ENCODE results near the gene CIZ1.

The CIZ1 gene

GRCh38 chr9:128214571-128215490, 23.5 kb upstream of the CIZ1 start:
- Histone ChIP-seq H3K4me1 (ENCODE audit: control insufficient read depth in 1 of 2, insufficient read depth in 2 of 2, low read length in 2 of 2) (peaks cover 14 to 17% of the 10 kb centered on the region in 2 experiments), H3K9me3 (ENCODE audit: insufficient read depth, low read depth, low read length) (no peaks in the 10 kb centered on the region), H3K18ac (ENCODE audit: low read length) (no peak overlapping the region), H3K9ac (ENCODE audit: low read length) (no peak overlapping the region), H2BK12ac (ENCODE audit: low read length) (peak overlapping the region; percentile 18), H3K36me3 (ENCODE audit: control insufficient read depth in 1 of 2, insufficient read depth in 2 of 2, low read length in 2 of 2) (no peaks in the 10 kb centered on the region), H3K4ac (ENCODE audit: low read depth, low read length) (no peak overlapping the region), H2BK5ac (ENCODE audit: low read depth, low read length, poor library complexity) (no peak overlapping the region), H4K8ac (ENCODE audit: low read depth, low read length) (peak overlapping the region; percentile 8), H2AFZ (ENCODE audit: insufficient read depth, low read length, poor library complexity) (peak overlapping the region; percentile 27), H3K79me1 (ENCODE audit: low read length) (peaks cover 6% of the 10 kb centered on the region), H3K23ac (ENCODE audit: low read length) (no peak overlapping the region), H4K12ac (ENCODE audit: low read depth, low read length) (no peak overlapping the region), H3K4me3 (ENCODE audit: low read depth, low read length) (no peak overlapping the region), H3K14ac (ENCODE audit: low read length) (peak overlapping the region; percentile 13), H2BK120ac (ENCODE audit: insufficient read depth, low read length, poor library complexity) (no peak overlapping the region), H3K4me2 (ENCODE audit: low read length) (no peak overlapping the region), H3K79me2 (ENCODE audit: control insufficient read depth, insufficient read depth, low read length, poor library complexity) (no peaks in the 10 kb centered on the region), H2AK5ac (ENCODE audit: low read length) (peak overlapping the region; percentile 5), H3K27ac (ENCODE audit: low read depth, low read length) (no peak overlapping the region), H4K91ac (ENCODE audit: low read depth, low read length) (peak overlapping the region; percentile 25), H3K27me3 (ENCODE audit: insufficient read depth, low read length) (no peaks in the 10 kb centered on the region)
- WGBS (ENCODE audit: extremely low coverage, insufficient coverage, insufficient read length) = no CpG with 5 or more reads among the region's 21 CpGs
- DNase-seq = no peak

DNA sequence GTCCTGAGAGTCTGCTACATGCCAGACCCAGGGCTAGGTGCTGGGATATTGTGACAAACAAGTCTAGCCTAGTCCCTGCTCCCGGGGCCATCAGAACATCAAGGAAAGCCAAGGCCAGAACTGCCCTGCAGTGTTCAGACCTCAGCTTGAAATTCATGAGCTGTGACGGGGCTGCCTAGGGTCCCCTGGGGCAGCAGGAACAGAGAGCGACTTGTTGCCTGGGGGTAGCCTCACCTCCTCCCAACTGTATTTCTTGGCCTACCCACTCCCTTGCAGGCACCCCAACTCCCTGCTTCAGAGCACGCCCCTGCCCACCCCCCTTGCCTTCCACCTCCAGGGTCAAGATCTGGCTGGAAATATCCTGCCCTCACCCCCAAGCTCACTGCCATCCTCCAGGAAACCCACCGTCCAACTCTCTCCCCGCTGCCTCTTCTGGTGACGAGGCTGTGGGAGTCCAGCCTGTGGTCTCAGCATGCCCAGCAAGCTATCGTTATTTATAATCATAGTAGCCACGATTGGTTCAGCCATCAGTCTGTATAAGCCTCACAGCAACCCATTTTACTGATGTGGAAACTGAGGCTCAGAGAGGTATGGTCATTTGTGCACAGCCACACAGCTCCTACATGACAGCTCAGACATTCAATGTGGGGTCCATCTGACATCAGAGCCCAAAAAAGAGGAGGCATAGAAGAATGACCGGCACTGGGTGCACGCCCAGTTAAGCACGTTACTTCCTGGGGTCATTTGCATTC, 22.6 kb upstream of the CIZ1 start:
- DNase-seq = no peak
- Histone ChIP-seq H4K91ac (ENCODE audit: low read depth, low read length) (peak overlapping the region; percentile 20), H3K9ac (ENCODE audit: low read length) (no peak overlapping the region), H2BK120ac (ENCODE audit: insufficient read depth, low read length, poor library complexity) (no peak overlapping the region), H3K27ac (ENCODE audit: low read depth, low read length) (no peak overlapping the region), H3K4ac (ENCODE audit: low read depth, low read length) (no peak overlapping the region), H2AK5ac (ENCODE audit: low read length) (no peak overlapping the region), H3K79me1 (ENCODE audit: low read length) (peaks cover 6% of the 10 kb centered on the region), H3K9me3 (ENCODE audit: insufficient read depth, low read depth, low read length) (no peaks in the 10 kb centered on the region), H3K4me2 (ENCODE audit: low read length) (no peak overlapping the region), H2AFZ (ENCODE audit: insufficient read depth, low read length, poor library complexity) (no peak overlapping the region), H4K8ac (ENCODE audit: low read depth, low read length) (no peak overlapping the region), H3K14ac (ENCODE audit: low read length) (no peak overlapping the region), H2BK5ac (ENCODE audit: low read depth, low read length, poor library complexity) (no peak overlapping the region), H3K4me1 (ENCODE audit: control insufficient read depth in 1 of 2, insufficient read depth in 2 of 2, low read length in 2 of 2) (peaks cover 14 to 17% of the 10 kb centered on the region in 2 experiments), H2BK12ac (ENCODE audit: low read length) (no peak overlapping the region), H3K36me3 (ENCODE audit: control insufficient read depth in 1 of 2, insufficient read depth in 2 of 2, low read length in 2 of 2) (no peaks in the 10 kb centered on the region), H3K79me2 (ENCODE audit: control insufficient read depth, insufficient read depth, low read length, poor library complexity) (no peaks in the 10 kb centered on the region), H3K27me3 (ENCODE audit: insufficient read depth, low read length) (no peaks in the 10 kb centered on the region), H3K4me3 (ENCODE audit: low read depth, low read length) (no peak overlapping the region), H4K12ac (ENCODE audit: low read depth, low read length) (no peak overlapping the region), H3K23ac (ENCODE audit: low read length) (no peak overlapping the region), H3K18ac (ENCODE audit: low read length) (no peak overlapping the region)
- WGBS (ENCODE audit: extremely low coverage, insufficient coverage, insufficient read length) = no CpG with 5 or more reads among the region's 12 CpGs

DNA sequence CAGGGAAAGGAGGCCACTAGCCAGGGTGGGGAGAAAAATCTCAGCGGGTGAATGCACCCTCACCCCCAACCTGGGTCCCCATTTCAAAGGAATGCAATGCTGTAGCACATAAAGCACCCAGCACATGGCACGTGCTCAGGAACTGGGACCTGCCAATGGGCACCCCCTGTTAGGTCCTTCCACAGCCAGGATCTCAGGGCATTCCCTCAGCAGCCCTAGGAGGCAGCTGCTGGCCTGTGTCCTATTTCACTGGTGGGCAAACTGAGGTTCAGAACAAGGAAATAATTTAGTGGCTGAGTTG, 20.6 kb upstream of the CIZ1 start:
- H3K27ac ChIP-seq (ENCODE audit: low read depth, low read length) = no peak overlapping the region
- no CpG with 5 or more reads among the region's 2 CpGs for WGBS (ENCODE audit: extremely low coverage, insufficient coverage, insufficient read length)
- H3K23ac ChIP-seq (ENCODE audit: low read length) = no peak overlapping the region
- H2BK5ac ChIP-seq (ENCODE audit: low read depth, low read length, poor library complexity) = no peak overlapping the region
- no peak overlapping the region for H3K4ac ChIP-seq (ENCODE audit: low read depth, low read length)
- no peak overlapping the region for H2BK12ac ChIP-seq (ENCODE audit: low read length)
- no peak overlapping the region for H3K4me3 ChIP-seq (ENCODE audit: low read depth, low read length)
- no peak for DNase-seq
- no peak overlapping the region for H3K14ac ChIP-seq (ENCODE audit: low read length)
- no peak overlapping the region for H3K4me2 ChIP-seq (ENCODE audit: low read length)
- no peaks in the 10 kb centered on the region for H3K79me2 ChIP-seq (ENCODE audit: control insufficient read depth, insufficient read depth, low read length, poor library complexity)
- H3K4me1 ChIP-seq (ENCODE audit: control insufficient read depth in 1 of 2, insufficient read depth in 2 of 2, low read length in 2 of 2) = peaks cover 7 to 9% of the 10 kb centered on the region in 2 experiments
- no peak overlapping the region for H2AFZ ChIP-seq (ENCODE audit: insufficient read depth, low read length, poor library complexity)
- H3K18ac ChIP-seq (ENCODE audit: low read length) = no peak overlapping the region
- H4K12ac ChIP-seq (ENCODE audit: low read depth, low read length) = no peak overlapping the region
- no peaks in the 10 kb centered on the region for H3K27me3 ChIP-seq (ENCODE audit: insufficient read depth, low read length)
- H3K9me3 ChIP-seq (ENCODE audit: insufficient read depth, low read depth, low read length) = no peaks in the 10 kb centered on the region
- no peak overlapping the region for H4K8ac ChIP-seq (ENCODE audit: low read depth, low read length)
- H3K9ac ChIP-seq (ENCODE audit: low read length) = no peak overlapping the region
- H3K79me1 ChIP-seq (ENCODE audit: low read length) = peaks cover 6% of the 10 kb centered on the region
- no peak overlapping the region for H2AK5ac ChIP-seq (ENCODE audit: low read length)
- H3K36me3 ChIP-seq (ENCODE audit: control insufficient read depth in 1 of 2, insufficient read depth in 2 of 2, low read length in 2 of 2) = no peaks in the 10 kb centered on the region
- no peak overlapping the region for H2BK120ac ChIP-seq (ENCODE audit: insufficient read depth, low read length, poor library complexity)
- no peak overlapping the region for H4K91ac ChIP-seq (ENCODE audit: low read depth, low read length)

DNA sequence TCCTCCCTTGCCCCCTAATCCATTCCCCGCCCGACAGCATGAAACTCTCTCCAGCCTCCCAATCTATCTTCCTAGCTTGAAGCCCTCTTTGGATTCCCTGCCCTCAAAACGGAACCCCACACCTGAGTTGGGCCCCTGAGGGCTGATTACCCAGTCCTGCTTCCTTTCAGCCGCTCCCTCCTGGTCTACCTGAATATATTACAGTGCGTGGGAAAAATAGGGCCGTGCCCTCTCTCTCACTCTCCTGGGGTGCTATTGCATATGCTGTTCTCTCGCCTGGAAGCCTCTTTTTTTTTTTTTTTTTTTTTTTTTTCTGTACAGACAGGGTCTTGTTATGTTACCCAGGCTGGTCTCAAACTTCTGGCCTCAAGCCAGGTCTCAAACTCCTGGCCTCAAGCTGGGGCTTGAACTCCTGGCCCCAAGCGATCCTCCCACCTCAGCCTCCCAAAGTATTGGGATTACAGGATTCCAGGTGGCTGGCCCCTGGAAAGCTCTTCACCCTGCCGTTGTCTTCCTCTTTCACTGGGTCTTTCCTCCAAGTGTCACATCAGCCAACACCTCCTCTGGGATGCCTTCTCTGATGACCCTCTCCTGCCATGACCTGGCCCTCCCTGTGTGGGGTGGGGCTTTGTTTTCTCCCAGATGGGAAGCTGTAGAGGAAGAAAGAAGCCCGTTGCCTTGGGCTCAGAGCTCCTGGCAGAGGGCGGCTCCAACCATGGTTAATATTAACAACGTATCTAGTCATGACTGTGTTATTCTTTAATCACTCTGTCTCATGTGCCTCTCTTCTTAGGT, 20.0 kb upstream of the CIZ1 start:
- Histone ChIP-seq H3K18ac (ENCODE audit: low read length) (no peak overlapping the region), H3K79me1 (ENCODE audit: low read length) (peaks cover 6% of the 10 kb centered on the region), H3K27me3 (ENCODE audit: insufficient read depth, low read length) (no peaks in the 10 kb centered on the region), H3K4me3 (ENCODE audit: low read depth, low read length) (no peak overlapping the region), H3K27ac (ENCODE audit: low read depth, low read length) (no peak overlapping the region), H3K4me2 (ENCODE audit: low read length) (no peak overlapping the region), H4K12ac (ENCODE audit: low read depth, low read length) (no peak overlapping the region), H2BK120ac (ENCODE audit: insufficient read depth, low read length, poor library complexity) (no peak overlapping the region), H3K4ac (ENCODE audit: low read depth, low read length) (no peak overlapping the region), H2BK5ac (ENCODE audit: low read depth, low read length, poor library complexity) (no peak overlapping the region), H3K23ac (ENCODE audit: low read length) (no peak overlapping the region), H4K8ac (ENCODE audit: low read depth, low read length) (no peak overlapping the region), H2AK5ac (ENCODE audit: low read length) (no peak overlapping the region), H3K79me2 (ENCODE audit: control insufficient read depth, insufficient read depth, low read length, poor library complexity) (no peaks in the 10 kb centered on the region), H3K4me1 (ENCODE audit: control insufficient read depth in 1 of 2, insufficient read depth in 2 of 2, low read length in 2 of 2) (peaks cover 7 to 9% of the 10 kb centered on the region in 2 experiments), H3K9me3 (ENCODE audit: insufficient read depth, low read depth, low read length) (no peaks in the 10 kb centered on the region), H3K9ac (ENCODE audit: low read length) (no peak overlapping the region), H2AFZ (ENCODE audit: insufficient read depth, low read length, poor library complexity) (no peak overlapping the region), H3K36me3 (ENCODE audit: control insufficient read depth in 1 of 2, insufficient read depth in 2 of 2, low read length in 2 of 2) (no peaks in the 10 kb centered on the region), H2BK12ac (ENCODE audit: low read length) (no peak overlapping the region), H4K91ac (ENCODE audit: low read depth, low read length) (no peak overlapping the region), H3K14ac (ENCODE audit: low read length) (no peak overlapping the region)
- no peak for DNase-seq
- WGBS (ENCODE audit: extremely low coverage, insufficient coverage, insufficient read length) = no CpG with 5 or more reads among the region's 12 CpGs
